ENCODE measurements around the gene ZSCAN1. TPM values are rescaled to one million over a fixed set of nuclear protein-coding genes. Genes with fewer than 3 reads are reported as not detected.

The ZSCAN1 gene
- total RNA-seq, 1 donor, result 0.36 TPM

- peak overlapping the region; percentile 66 for H3K27ac ChIP-seq (ENCODE audit: low read depth, low read length)
- H3K27me3 ChIP-seq (ENCODE audit: insufficient read depth, low read length), result no peaks in the 10 kb centered on the region
- peaks cover 2% of the 10 kb centered on the region for H3K9me3 ChIP-seq (ENCODE audit: low read depth, low read length)
- H3K36me3 ChIP-seq (ENCODE audit: insufficient read depth, low read length), result no peaks in the 10 kb centered on the region
- H3K4me1 ChIP-seq (ENCODE audit: insufficient read depth, low read length), result peaks cover 6% of the 10 kb centered on the region
- peaks cover 32% of the 10 kb centered on the region for H3K79me2 ChIP-seq (ENCODE audit: insufficient read depth, low read length)
- H3K4me3 ChIP-seq (ENCODE audit: insufficient read depth, low read length), result peak overlapping the region; percentile 99
- DNase-seq (ENCODE audit: insufficient read length, low spot score, missing footprints), result peak; percentile 68
- no peak for TF ChIP-seq CTCF (IDR thresholded peaks at IDR 0.05; ENCODE audit: extremely low read depth, low read depth, low read length)
- no peaks in the 10 kb centered on the region for H4K20me1 ChIP-seq (ENCODE audit: insufficient read depth, low read length)
- H2AFZ ChIP-seq (ENCODE audit: low read length), result no peak overlapping the region
- peak overlapping the region; percentile 84 for H3K4me2 ChIP-seq (ENCODE audit: insufficient read depth, low read length)
These were observed 63.1 kb downstream of the ZSCAN1 start for GRCh38 chr19:58096884-58097283.

- H2AFZ ChIP-seq (ENCODE audit: low read length), result no peak overlapping the region
- H3K9me3 ChIP-seq (ENCODE audit: low read depth, low read length), result peaks cover 2% of the 10 kb centered on the region
- peaks cover 6% of the 10 kb centered on the region for H3K4me1 ChIP-seq (ENCODE audit: insufficient read depth, low read length)
- H3K79me2 ChIP-seq (ENCODE audit: insufficient read depth, low read length), result peaks cover 32% of the 10 kb centered on the region
- H3K4me3 ChIP-seq (ENCODE audit: insufficient read depth, low read length), result peak overlapping the region; percentile 99
- peak overlapping the region; percentile 66 for H3K27ac ChIP-seq (ENCODE audit: low read depth, low read length)
- no peaks in the 10 kb centered on the region for H3K36me3 ChIP-seq (ENCODE audit: insufficient read depth, low read length)
- H4K20me1 ChIP-seq (ENCODE audit: insufficient read depth, low read length), result no peaks in the 10 kb centered on the region
- no peak for DNase-seq (ENCODE audit: insufficient read length, low spot score, missing footprints)
- H3K27me3 ChIP-seq (ENCODE audit: insufficient read depth, low read length), result no peaks in the 10 kb centered on the region
- H3K4me2 ChIP-seq (ENCODE audit: insufficient read depth, low read length), result peak overlapping the region; percentile 84
- TF ChIP-seq CTCF (IDR thresholded peaks at IDR 0.05; ENCODE audit: extremely low read depth, low read depth, low read length), result no peak
These were observed 63.5 kb downstream of the ZSCAN1 start for GRCh38 chr19:58097349-58097748.

GRCh38 chr19:58097781-58098681, 64.2 kb downstream of the ZSCAN1 start, which contains the start of gene ZSCAN18:
Gene ZSCAN18, minus strand, starts transcription at chr19:58098231. Its CDS starts 7,964 bp downstream, at chr19:58090267.
- H3K9me3 ChIP-seq (ENCODE audit: low read depth, low read length), result peaks cover 2% of the 10 kb centered on the region
- no peaks in the 10 kb centered on the region for H4K20me1 ChIP-seq (ENCODE audit: insufficient read depth, low read length)
- H3K4me1 ChIP-seq (ENCODE audit: insufficient read depth, low read length), result peaks cover 6% of the 10 kb centered on the region
- peaks cover 32% of the 10 kb centered on the region for H3K79me2 ChIP-seq (ENCODE audit: insufficient read depth, low read length)
- H3K4me2 ChIP-seq (ENCODE audit: insufficient read depth, low read length), result peak within 1 kb of the TSS; percentile 99
- no peaks in the 10 kb centered on the region for H3K27me3 ChIP-seq (ENCODE audit: insufficient read depth, low read length)
- TF ChIP-seq CTCF (IDR thresholded peaks at IDR 0.05; ENCODE audit: extremely low read depth, low read depth, low read length), result no peak
- H2AFZ ChIP-seq (ENCODE audit: low read length), result peak within 1 kb of the TSS; percentile 90
- peak within 1 kb of the TSS; percentile 99 for H3K27ac ChIP-seq (ENCODE audit: low read depth, low read length)
- peak; percentile 100 for DNase-seq (ENCODE audit: insufficient read length, low spot score, missing footprints)
- H3K36me3 ChIP-seq (ENCODE audit: insufficient read depth, low read length), result no peaks in the 10 kb centered on the region
- peak within 1 kb of the TSS; percentile 99 for H3K4me3 ChIP-seq (ENCODE audit: insufficient read depth, low read length)

- Histone ChIP-seq H3K27ac (ENCODE audit: low read depth, low read length) (peak overlapping the region; percentile 99), H3K9me3 (ENCODE audit: low read depth, low read length) (peaks cover 2% of the 10 kb centered on the region), H4K20me1 (ENCODE audit: insufficient read depth, low read length) (no peaks in the 10 kb centered on the region), H3K4me2 (ENCODE audit: insufficient read depth, low read length) (peak overlapping the region; percentile 99), H3K4me3 (ENCODE audit: insufficient read depth, low read length) (peak overlapping the region; percentile 99), H2AFZ (ENCODE audit: low read length) (peak overlapping the region; percentile 90), H3K27me3 (ENCODE audit: insufficient read depth, low read length) (no peaks in the 10 kb centered on the region), H3K79me2 (ENCODE audit: insufficient read depth, low read length) (peaks cover 30% of the 10 kb centered on the region), H3K36me3 (ENCODE audit: insufficient read depth, low read length) (no peaks in the 10 kb centered on the region), H3K4me1 (ENCODE audit: insufficient read depth, low read length) (peaks cover 6% of the 10 kb centered on the region)
- DNase-seq (ENCODE audit: insufficient read length, low spot score, missing footprints), result no peak
- no peak for TF ChIP-seq CTCF (IDR thresholded peaks at IDR 0.05; ENCODE audit: extremely low read depth, low read depth, low read length)
These were observed 64.8 kb downstream of the ZSCAN1 start for GRCh38 chr19:58098682-58098998.
